Right atrium auricular region (tissue), 2 donors: ENCODE results near the gene CELSR3. TPM values are rescaled to one million over a fixed set of nuclear protein-coding genes. Genes with fewer than 3 reads are reported as not detected.

ENCODE experiments used
- DNase-seq: peaks from one replicate; pipeline ENCODE4 v3.0.0-alpha.2; 2019; ENCODE audit warnings: low spot score
- H3K27ac ChIP-seq, 2 donors: fragments of 200-600 bp; sonication (generic); 1 replicate in 1 of 2; 2 replicates in 1 of 2; pipeline ENCODE4 v1.5.1; 2016 to 2019
- H3K27me3 ChIP-seq, 2 donors: fragments of 200-600 bp; sonication (generic); one replicate each; pipeline versions ENCODE4 v1.5.1 to v1.6.0; 2017 to 2019
- H3K36me3 ChIP-seq: fragments of 200-600 bp; sonication (generic); one replicate; pipeline ENCODE4 v1.5.1; 2016
- H3K4me1 ChIP-seq, 2 donors: fragments of 200-600 bp; sonication (generic); one replicate each; pipeline versions ENCODE4 v1.5.1 to v1.6.0; 2017 to 2019
- H3K4me3 ChIP-seq, 2 donors: fragments of 200-600 bp; sonication (generic); 1 replicate in 1 of 2; 2 replicates in 1 of 2; pipeline ENCODE4 v1.5.1; 2017 to 2019; ENCODE audit warnings: mild to moderate bottlenecking in 1 of 2, moderate library complexity in 1 of 2
- H3K9me3 ChIP-seq, 2 donors: fragments of 200-600 bp; sonication (generic); one replicate each; pipeline ENCODE4 v1.5.1; 2019
- CTCF ChIP-seq, 2 donors: fragments of 200-600 bp; sonication (generic); IDR thresholded peaks; one replicate each; pipeline ENCODE4 v1.5.1; 2019; ENCODE audit warnings: antibody characterized with exemption in 2 of 2
- microRNA-seq, 2 donors: library from miRNA; unstranded; fragments of <30 nt; microRNA quantifications; one replicate each; pipeline ENCODE4, GENCODE V29; 2016 to 2017; ENCODE audit warnings: borderline number of aligned reads in 2 of 2, borderline replicate concordance in 1 of 2
- total RNA-seq, 2 donors: library from RNA; depleted of rRNA; stranded (reverse); fragments of >200 nt; gene quantifications; one replicate each; pipeline ENCODE4 v1.1.0, GENCODE V29; 2016

CELSR3 gene
- total RNA-seq, 2 donors from 2014 or later, result 0.11 to 0.59 TPM

GRCh38 chr3:48592519-48593087, 70.1 kb downstream of the CELSR3 start:
- H3K4me1 ChIP-seq, result peaks cover 0 to 34% of the 10 kb centered on the region in 2 donors
- H3K36me3 ChIP-seq, result peaks cover 2% of the 10 kb centered on the region
- H3K4me3 ChIP-seq, result no peak overlapping the region
- no peak overlapping the region for H3K27ac ChIP-seq
- no peaks in the 10 kb centered on the region for H3K27me3 ChIP-seq
- H3K9me3 ChIP-seq, result no peaks in the 10 kb centered on the region
- DNase-seq, result no peak
- TF ChIP-seq CTCF (IDR thresholded peaks at IDR 0.05), result no peak

GRCh38 chr3:48591886-48592518, 70.7 kb downstream of the CELSR3 start:
- no peaks in the 10 kb centered on the region for H3K9me3 ChIP-seq
- DNase-seq, result no peak
- no peak overlapping the region for H3K4me3 ChIP-seq
- H3K4me1 ChIP-seq, result peaks cover 0 to 28% of the 10 kb centered on the region in 2 donors
- TF ChIP-seq CTCF (IDR thresholded peaks at IDR 0.05), result no peak
- no peaks in the 10 kb centered on the region for H3K36me3 ChIP-seq
- no peaks in the 10 kb centered on the region for H3K27me3 ChIP-seq
- H3K27ac ChIP-seq, result no peak overlapping the region

GRCh38 chr3:48591436-48591835, 71.2 kb downstream of the CELSR3 start:
- Histone ChIP-seq H3K9me3 (no peaks in the 10 kb centered on the region), H3K27me3 (no peaks in the 10 kb centered on the region), H3K27ac (no peak overlapping the region), H3K36me3 (no peaks in the 10 kb centered on the region), H3K4me1 (peaks cover 0 to 23% of the 10 kb centered on the region in 2 donors), H3K4me3 (no peak overlapping the region)
- no peak for DNase-seq
- TF ChIP-seq CTCF (IDR thresholded peaks at IDR 0.05), result no peak

- Histone ChIP-seq H3K4me3 (no peak overlapping the region), H3K4me1 (no peaks in the 10 kb centered on the region), H3K9me3 (no peaks in the 10 kb centered on the region), H3K27ac (no peak overlapping the region), H3K36me3 (no peaks in the 10 kb centered on the region), H3K27me3 (no peaks in the 10 kb centered on the region)
- no peak for TF ChIP-seq CTCF (IDR thresholded peaks at IDR 0.05)
- no peak for DNase-seq
Measured at GRCh38 chr3:48588230-48588629, 74.5 kb downstream of the CELSR3 start.

- H3K9me3 ChIP-seq, result no peaks in the 10 kb centered on the region
- no peak for DNase-seq
- H3K36me3 ChIP-seq, result no peaks in the 10 kb centered on the region
- no peaks in the 10 kb centered on the region for H3K4me1 ChIP-seq
- no peak for TF ChIP-seq CTCF (IDR thresholded peaks at IDR 0.05)
- H3K27me3 ChIP-seq, result no peaks in the 10 kb centered on the region
- no peak overlapping the region for H3K27ac ChIP-seq
- no peak overlapping the region for H3K4me3 ChIP-seq
Measured at GRCh38 chr3:48587686-48588085, 75.0 kb downstream of the CELSR3 start.

Small RNA genes within 50 kb of the gene (microRNA-seq; reads per million reads assigned to microRNA genes)
- gene MIR4793, result 0 reads per million in 2 donors

Other genes with a start within 250 kb of the CELSR3 start
- 10 to 100 TPM; 69.4 to 73.0 TPM for gene PLXNB1, start 232.8 kb downstream of the CELSR3 start, total RNA-seq
- 1 to 10 TPM; 8.4 to 9.2 TPM for gene CCDC51, start 222.8 kb downstream of the CELSR3 start, total RNA-seq
- 100 to 1,000 TPM; 194 to 286 TPM for gene TMA7, start 222.6 kb downstream of the CELSR3 start, total RNA-seq
- gene ATRIP, start 216.1 kb downstream of the CELSR3 start, total RNA-seq, result 1 to 10 TPM; 2.0 to 3.1 TPM
- gene SHISA5, start 158.7 kb downstream of the CELSR3 start, total RNA-seq, result 100 to 1,000 TPM in 1 of 2 donors, 10 to 100 TPM in 1; 66.9 to 120 TPM
- 1 to 10 TPM in 1 of 2 donors, under 1 TPM in 1; 0.59 to 1.2 TPM for gene PFKFB4, start 106.1 kb downstream of the CELSR3 start, total RNA-seq
- gene UCN2, start 99.1 kb downstream of the CELSR3 start, total RNA-seq, result not detected
- gene COL7A1, start 67.6 kb downstream of the CELSR3 start, total RNA-seq, result 1 to 10 TPM; 1.9 to 2.6 TPM
- 100 to 1,000 TPM; 847 to 948 TPM for gene UQCRC1, start 53.2 kb downstream of the CELSR3 start, total RNA-seq
- not detected for gene TMEM89, start 41.1 kb downstream of the CELSR3 start, total RNA-seq
- gene SLC26A6, start 27.4 kb downstream of the CELSR3 start, total RNA-seq, result 10 to 100 TPM in 1 of 2 donors, 1 to 10 TPM in 1; 9.6 to 10.1 TPM
- 10 to 100 TPM; 51.7 to 97.7 TPM for gene NCKIPSD, start 23.0 kb upstream of the CELSR3 start, total RNA-seq
- gene IP6K2, start 54.3 kb upstream of the CELSR3 start, total RNA-seq, result 10 to 100 TPM; 35.7 to 39.6 TPM
- 10 to 100 TPM; 26.8 to 28.5 TPM for gene PRKAR2A, start 185.0 kb upstream of the CELSR3 start, total RNA-seq
- 10 to 100 TPM; 58.8 to 67.7 TPM for gene SLC25A20, start 236.0 kb upstream of the CELSR3 start, total RNA-seq